ENCODE data around the gene ATF7IP2. TPM values are rescaled to one million over a fixed set of nuclear protein-coding genes. Genes with fewer than 3 reads are reported as not detected.
A peak's percentile ranks its signal among the peaks of the same experiment; 100 is the strongest.

The ATF7IP2 gene
- total and polyA plus RNA-seq, 10 of the 15 experiments (the other 5 are each of a cell fraction or from before 2014, with no cell fraction given): 24.6 to 82.1 (median 51.9) TPM

DNA sequence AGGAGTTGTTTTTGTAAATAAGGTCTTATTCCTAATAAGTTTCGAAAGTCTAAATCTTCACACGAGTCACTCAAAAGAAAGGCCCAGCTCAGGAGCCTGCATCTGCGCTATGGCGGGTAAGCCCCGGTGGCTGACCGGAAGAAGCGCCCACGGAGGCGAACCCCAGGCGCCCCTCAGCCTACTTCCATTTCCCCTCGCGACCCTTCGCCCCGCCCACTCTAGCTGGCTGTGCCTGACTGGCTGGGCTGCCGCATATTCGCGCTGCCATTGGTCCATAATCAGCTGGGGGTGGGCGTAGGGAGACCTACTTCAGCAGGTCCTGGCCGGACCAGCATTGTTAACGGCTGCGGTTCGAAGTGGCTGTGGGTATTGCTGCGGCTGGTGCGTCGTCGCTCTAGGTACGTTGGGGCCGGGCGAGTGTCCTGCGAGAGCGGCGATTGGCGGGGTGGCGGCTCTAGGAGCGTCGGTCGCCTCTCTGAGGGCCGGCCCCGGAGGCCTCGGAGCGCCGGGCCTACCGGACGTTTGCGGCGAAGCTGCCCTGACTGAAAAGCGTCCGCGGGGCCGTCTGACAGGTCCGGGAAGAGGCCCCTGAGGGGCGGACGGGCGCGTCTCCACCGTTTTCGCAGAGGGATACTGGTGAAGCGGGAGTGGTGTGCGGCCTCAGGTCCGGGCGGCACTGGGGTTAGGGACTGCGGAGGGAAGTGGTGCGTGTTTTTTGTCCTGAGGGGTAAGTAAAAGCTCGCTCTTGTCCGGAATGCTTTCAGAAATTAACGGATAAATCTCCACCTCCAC lies at the start of gene ATF7IP2 (continued):
- TF ChIP-seq, protein P1, sequence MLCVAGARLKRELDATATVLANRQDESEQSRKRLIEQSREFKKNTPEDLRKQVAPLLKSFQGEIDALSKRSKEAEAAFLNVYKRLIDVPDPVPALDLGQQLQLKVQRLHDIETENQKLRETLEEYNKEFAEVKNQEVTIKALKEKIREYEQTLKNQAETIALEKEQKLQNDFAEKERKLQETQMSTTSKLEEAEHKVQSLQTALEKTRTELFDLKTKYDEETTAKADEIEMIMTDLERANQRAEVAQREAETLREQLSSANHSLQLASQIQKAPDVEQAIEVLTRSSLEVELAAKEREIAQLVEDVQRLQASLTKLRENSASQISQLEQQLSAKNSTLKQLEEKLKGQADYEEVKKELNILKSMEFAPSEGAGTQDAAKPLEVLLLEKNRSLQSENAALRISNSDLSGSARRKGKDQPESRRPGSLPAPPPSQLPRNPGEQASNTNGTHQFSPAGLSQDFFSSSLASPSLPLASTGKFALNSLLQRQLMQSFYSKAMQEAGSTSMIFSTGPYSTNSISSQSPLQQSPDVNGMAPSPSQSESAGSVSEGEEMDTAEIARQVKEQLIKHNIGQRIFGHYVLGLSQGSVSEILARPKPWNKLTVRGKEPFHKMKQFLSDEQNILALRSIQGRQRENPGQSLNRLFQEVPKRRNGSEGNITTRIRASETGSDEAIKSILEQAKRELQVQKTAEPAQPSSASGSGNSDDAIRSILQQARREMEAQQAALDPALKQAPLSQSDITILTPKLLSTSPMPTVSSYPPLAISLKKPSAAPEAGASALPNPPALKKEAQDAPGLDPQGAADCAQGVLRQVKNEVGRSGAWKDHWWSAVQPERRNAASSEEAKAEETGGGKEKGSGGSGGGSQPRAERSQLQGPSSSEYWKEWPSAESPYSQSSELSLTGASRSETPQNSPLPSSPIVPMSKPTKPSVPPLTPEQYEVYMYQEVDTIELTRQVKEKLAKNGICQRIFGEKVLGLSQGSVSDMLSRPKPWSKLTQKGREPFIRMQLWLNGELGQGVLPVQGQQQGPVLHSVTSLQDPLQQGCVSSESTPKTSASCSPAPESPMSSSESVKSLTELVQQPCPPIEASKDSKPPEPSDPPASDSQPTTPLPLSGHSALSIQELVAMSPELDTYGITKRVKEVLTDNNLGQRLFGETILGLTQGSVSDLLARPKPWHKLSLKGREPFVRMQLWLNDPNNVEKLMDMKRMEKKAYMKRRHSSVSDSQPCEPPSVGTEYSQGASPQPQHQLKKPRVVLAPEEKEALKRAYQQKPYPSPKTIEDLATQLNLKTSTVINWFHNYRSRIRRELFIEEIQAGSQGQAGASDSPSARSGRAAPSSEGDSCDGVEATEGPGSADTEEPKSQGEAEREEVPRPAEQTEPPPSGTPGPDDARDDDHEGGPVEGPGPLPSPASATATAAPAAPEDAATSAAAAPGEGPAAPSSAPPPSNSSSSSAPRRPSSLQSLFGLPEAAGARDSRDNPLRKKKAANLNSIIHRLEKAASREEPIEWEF (IDR thresholded peaks at IDR 0.05; ENCODE audit: insufficient replicate concordance, low read depth, low read length): no peak
- TF ChIP-seq NR2F1 (conservative IDR thresholded peaks at IDR 0.05) (peak; percentile 62), CHD2 (IDR thresholded peaks at IDR 0.05; ENCODE audit: borderline replicate concordance, low read depth, low read length) (peak; percentile 83; the same call in 1 of the 2 replicates), YY1 (IDR thresholded peaks at IDR 0.05; ENCODE audit: low read depth, low read length) (peak; percentile 69), POU2F2 (IDR thresholded peaks at IDR 0.05; ENCODE audit: borderline replicate concordance, low read depth, low read length) (peak; percentile 74)
- TF ChIP-seq, protein P2, sequence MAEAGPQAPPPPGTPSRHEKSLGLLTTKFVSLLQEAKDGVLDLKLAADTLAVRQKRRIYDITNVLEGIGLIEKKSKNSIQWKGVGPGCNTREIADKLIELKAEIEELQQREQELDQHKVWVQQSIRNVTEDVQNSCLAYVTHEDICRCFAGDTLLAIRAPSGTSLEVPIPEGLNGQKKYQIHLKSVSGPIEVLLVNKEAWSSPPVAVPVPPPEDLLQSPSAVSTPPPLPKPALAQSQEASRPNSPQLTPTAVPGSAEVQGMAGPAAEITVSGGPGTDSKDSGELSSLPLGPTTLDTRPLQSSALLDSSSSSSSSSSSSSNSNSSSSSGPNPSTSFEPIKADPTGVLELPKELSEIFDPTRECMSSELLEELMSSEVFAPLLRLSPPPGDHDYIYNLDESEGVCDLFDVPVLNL (IDR thresholded peaks at IDR 0.05; ENCODE audit: low read depth, low read length): no peak

Data from GM12878 (cell line).